ENCODE measurements around the gene KRTAP5-10.
"Not testable (repeated sequence)": the region's sequence is repeated elsewhere in the genome, so short reads cannot be mapped to it uniquely, and the experiment has no call there.

Gene KRTAP5-10

GRCh38 chr11:71572811-71573210 is 7.4 kb downstream of the KRTAP5-10 start:
- Mint-ChIP-seq H3K27ac (no peak overlapping the region), H3K4me3 (no peak overlapping the region), H3K9me3 (no peaks in the 10 kb centered on the region), H3K4me1 (ENCODE audit: low read depth) (no peaks in the 10 kb centered on the region), H3K36me3 (ENCODE audit: low read depth) (no peaks in the 10 kb centered on the region), H3K27me3 (peaks cover 1% of the 10 kb centered on the region)
- intact Hi-C loops (cut with micrococcal nuclease): no loop called here

DNA sequence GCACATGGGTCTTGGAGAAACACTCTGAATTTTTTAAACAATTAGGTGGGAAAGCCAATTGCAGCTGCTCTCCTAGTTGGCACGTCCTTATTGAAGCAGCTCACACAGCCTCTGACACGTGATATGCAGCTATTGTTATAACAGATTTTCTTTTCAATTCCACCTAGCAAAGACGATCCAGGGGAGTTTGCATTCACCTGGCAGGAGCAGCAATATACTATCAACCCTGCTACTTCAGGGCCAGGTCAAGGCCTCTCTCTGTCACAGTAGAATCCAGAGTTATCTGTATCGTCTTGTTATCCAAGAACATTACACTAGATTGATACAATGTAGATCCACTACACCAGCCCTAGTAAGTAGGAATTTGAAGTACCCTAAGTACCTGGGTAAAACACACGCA is 9.1 kb downstream of the KRTAP5-10 start:
- no peaks in the 10 kb centered on the region for H3K4me1 Mint-ChIP-seq (ENCODE audit: low read depth)
- no peak overlapping the region for H3K27ac Mint-ChIP-seq
- no peaks in the 10 kb centered on the region for H3K9me3 Mint-ChIP-seq
- peaks cover 3% of the 10 kb centered on the region for H3K27me3 Mint-ChIP-seq
- intact Hi-C loops (cut with micrococcal nuclease): no loop called here
- no peaks in the 10 kb centered on the region for H3K36me3 Mint-ChIP-seq (ENCODE audit: low read depth)
- no peak overlapping the region for H3K4me3 Mint-ChIP-seq

- H3K27me3 Mint-ChIP-seq: peaks cover 10% of the 10 kb centered on the region
- no peak overlapping the region for H3K27ac Mint-ChIP-seq
- H3K36me3 Mint-ChIP-seq (ENCODE audit: low read depth): no peaks in the 10 kb centered on the region
- no peaks in the 10 kb centered on the region for H3K4me1 Mint-ChIP-seq (ENCODE audit: low read depth)
- no peak overlapping the region for H3K4me3 Mint-ChIP-seq
- intact Hi-C loops (cut with micrococcal nuclease): no loop called here
- H3K9me3 Mint-ChIP-seq: no peaks in the 10 kb centered on the region
Measured at GRCh38 chr11:71575723-71576424, 10.5 kb downstream of the KRTAP5-10 start.

DNA sequence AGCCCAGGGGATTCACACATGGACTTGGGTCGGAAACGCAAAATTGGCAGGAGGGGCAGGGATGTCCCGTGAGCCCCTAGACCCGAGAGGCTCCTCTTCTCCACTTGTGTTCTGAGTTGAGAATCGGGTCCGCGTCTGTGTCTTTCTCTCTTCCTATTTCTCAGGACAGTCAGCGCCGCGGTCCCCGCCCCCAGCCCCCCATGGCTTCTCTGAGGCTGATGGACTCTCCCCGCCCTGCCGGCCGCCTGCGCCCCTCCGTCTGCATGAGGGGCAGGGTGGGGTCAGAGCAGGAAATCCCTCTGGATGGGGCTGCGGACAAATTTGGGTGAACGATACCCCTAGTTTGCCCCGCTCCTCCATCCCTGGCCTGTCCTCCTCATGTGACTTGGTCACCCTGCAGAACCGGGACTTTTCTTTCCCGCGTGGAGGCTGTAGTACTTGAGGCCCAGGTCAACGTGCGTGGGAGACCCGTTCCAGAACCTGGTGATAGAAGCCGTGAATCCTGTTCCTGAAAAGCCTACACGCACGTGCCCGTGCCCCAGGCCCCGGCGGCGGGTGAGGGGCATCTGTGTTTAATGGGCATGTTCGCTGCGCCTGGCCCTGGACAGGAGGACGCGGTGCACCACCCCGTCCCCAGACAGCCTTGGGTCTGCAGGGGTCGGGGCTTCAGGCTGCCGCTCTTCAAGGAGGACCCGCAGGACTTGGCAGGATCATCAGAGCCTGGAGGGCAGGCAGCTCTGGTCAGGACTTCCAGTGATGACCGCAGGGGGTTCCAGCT is 11.5 kb downstream of the KRTAP5-10 start:
- H3K36me3 Mint-ChIP-seq (ENCODE audit: low read depth); H3K4me1 Mint-ChIP-seq (ENCODE audit: low read depth); H3K27ac Mint-ChIP-seq; intact Hi-C loops (cut with micrococcal nuclease); H3K4me3 Mint-ChIP-seq; H3K9me3 Mint-ChIP-seq: not testable (repeated sequence)
- H3K27me3 Mint-ChIP-seq: peaks cover 18% of the 10 kb centered on the region

- intact Hi-C loops (cut with micrococcal nuclease): no loop called here
Measured at GRCh38 chr11:71577469-71578004, 12.2 kb downstream of the KRTAP5-10 start.

GRCh38 chr11:71579513-71579912 is 14.2 kb downstream of the KRTAP5-10 start:
- H3K4me3 Mint-ChIP-seq; H3K36me3 Mint-ChIP-seq (ENCODE audit: low read depth); intact Hi-C loops (cut with micrococcal nuclease); H3K27ac Mint-ChIP-seq; H3K4me1 Mint-ChIP-seq (ENCODE audit: low read depth); H3K9me3 Mint-ChIP-seq: not testable (repeated sequence)
- peaks cover 23% of the 10 kb centered on the region for H3K27me3 Mint-ChIP-seq

More at GRCh38 chr11:71577469-71578004, 12.2 kb downstream of the KRTAP5-10 start:
- no peaks in the 10 kb centered on the region for H3K9me3 Mint-ChIP-seq
- no peak overlapping the region for H3K27ac Mint-ChIP-seq
- no peaks in the 10 kb centered on the region for H3K4me1 Mint-ChIP-seq (ENCODE audit: low read depth)
- H3K4me3 Mint-ChIP-seq: no peak overlapping the region
- H3K27me3 Mint-ChIP-seq: peaks cover 24% of the 10 kb centered on the region
- no peaks in the 10 kb centered on the region for H3K36me3 Mint-ChIP-seq (ENCODE audit: low read depth)

DNA sequence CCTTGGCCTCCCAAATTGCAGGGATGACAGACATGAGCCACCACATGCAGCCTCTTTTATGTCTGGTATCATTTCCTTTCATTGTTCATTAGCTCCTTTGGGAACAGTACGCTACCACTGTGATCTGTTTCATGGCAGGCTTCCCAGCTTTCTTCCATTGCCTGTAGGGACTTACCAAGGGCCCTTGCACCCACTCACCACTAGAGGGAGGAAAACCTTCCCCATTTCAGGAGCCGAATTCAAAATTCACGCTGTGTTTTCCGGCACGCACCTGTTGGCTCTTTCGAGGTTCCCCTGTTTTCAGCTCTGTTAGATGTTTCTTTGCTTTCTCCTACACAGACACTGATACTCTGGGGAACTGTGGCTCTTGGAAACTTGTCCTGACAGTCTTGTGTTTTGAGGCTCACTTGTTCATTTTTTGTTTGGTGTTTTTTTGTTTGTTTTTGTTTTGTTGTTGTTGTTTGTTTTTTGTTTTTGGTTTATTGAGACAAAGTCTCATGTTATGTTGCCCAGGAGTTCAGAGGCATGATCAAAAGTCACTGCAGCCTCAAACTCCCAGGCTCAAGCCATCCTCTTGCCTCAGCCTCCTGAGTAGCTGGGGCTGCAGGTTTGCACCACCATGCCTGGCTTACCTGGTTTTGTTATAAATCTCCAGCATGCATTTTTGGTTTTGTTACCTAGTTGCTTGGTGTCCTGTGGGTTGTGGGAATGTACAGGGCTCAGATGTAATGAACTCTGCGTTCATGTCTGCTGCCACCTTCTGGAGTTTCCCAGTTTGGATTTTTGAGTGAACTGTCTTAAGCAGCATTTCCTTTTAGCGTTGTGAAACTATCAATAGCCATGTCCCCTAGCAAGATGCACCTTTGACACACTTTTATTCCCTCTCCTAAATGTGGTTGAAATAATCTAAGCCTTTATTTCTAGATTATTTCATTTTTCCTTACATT is 15.0 kb downstream of the KRTAP5-10 start:
- Mint-ChIP-seq H3K27me3 (peaks cover 23% of the 10 kb centered on the region), H3K36me3 (ENCODE audit: low read depth) (no peaks in the 10 kb centered on the region), H3K27ac (no peak overlapping the region), H3K4me1 (ENCODE audit: low read depth) (peaks cover 5% of the 10 kb centered on the region), H3K9me3 (no peaks in the 10 kb centered on the region), H3K4me3 (no peak overlapping the region)
- intact Hi-C loops (cut with micrococcal nuclease): no loop called here

GRCh38 chr11:71581826-71582225 is 16.5 kb downstream of the KRTAP5-10 start:
- Mint-ChIP-seq H3K9me3 (no peaks in the 10 kb centered on the region), H3K27ac (no peak overlapping the region), H3K4me3 (no peak overlapping the region), H3K27me3 (peaks cover 25% of the 10 kb centered on the region), H3K36me3 (ENCODE audit: low read depth) (no peaks in the 10 kb centered on the region), H3K4me1 (ENCODE audit: low read depth) (peaks cover 5% of the 10 kb centered on the region)
- intact Hi-C loops (cut with micrococcal nuclease): no loop called here

DNA sequence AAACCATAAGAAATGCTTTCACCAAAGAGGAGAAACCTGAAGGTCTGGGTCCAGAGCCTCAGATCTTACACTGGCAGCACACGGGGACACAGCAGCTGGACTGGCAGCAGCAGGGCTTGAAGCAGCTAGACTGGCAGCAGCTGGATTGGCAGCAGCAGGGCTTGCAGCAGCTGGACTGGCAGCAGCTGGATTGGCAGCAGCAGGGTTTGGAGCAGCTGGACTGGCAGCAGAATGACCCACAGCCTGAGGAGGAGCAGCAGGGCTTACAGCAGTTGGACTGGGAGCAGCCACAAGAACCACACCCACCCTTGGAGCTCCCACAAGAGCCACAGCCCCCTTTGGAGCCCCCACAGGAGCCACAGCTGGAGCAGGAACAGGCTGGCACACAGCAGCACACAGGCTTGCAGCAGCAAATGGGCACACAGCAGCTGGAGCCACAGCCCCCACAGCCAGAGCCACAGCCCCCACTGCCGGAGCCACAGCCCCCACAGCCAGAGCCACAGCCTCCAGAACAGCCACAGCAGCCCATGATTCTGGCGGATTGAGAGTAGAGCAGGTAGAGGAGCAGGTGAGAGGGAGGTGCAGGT is 17.0 kb downstream of the KRTAP5-10 start, which contains the start of gene KRTAP5-11:
KRTAP5-11 (minus strand) TSS at position 567 of the 587 bp plus-strand sequence; CDS start at position 529, 38 bp downstream.
- H3K36me3 Mint-ChIP-seq (ENCODE audit: low read depth): no peaks in the 10 kb centered on the region
- H3K4me3 Mint-ChIP-seq: no peak within 1 kb of the TSS
- peaks cover 5% of the 10 kb centered on the region for H3K4me1 Mint-ChIP-seq (ENCODE audit: low read depth)
- H3K9me3 Mint-ChIP-seq: no peaks in the 10 kb centered on the region
- H3K27ac Mint-ChIP-seq: no peak within 1 kb of the TSS
- intact Hi-C loops (cut with micrococcal nuclease): no loop called here
- H3K27me3 Mint-ChIP-seq: peaks cover 25% of the 10 kb centered on the region

DNA sequence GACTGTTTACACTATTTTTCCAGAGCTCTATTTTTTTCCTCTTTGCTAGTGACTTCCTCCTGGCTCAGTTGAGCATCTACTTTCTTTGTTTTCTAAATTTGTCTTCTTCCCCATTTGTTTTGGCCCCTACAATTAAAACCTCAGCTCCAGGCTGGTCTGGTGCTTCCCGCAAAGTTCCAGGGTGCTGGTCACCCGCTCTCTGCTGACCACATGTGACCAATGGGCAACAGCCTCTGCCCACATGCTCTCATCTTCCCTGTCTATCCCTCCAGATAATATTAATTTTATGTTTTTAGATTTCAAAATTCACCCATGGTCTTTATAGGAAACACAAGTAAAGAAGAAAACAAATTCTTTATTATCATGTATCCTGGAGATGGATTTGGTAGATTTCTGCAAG is 17.6 kb downstream of the KRTAP5-10 start:
- H3K27ac Mint-ChIP-seq; H3K9me3 Mint-ChIP-seq; intact Hi-C loops (cut with micrococcal nuclease); H3K4me1 Mint-ChIP-seq (ENCODE audit: low read depth); H3K36me3 Mint-ChIP-seq (ENCODE audit: low read depth); H3K4me3 Mint-ChIP-seq: not testable (repeated sequence)
- peaks cover 25% of the 10 kb centered on the region for H3K27me3 Mint-ChIP-seq

GRCh38 chr11:71585673-71586072 is 20.3 kb downstream of the KRTAP5-10 start:
- H3K9me3 Mint-ChIP-seq; H3K4me3 Mint-ChIP-seq; intact Hi-C loops (cut with micrococcal nuclease); H3K36me3 Mint-ChIP-seq (ENCODE audit: low read depth); H3K27ac Mint-ChIP-seq; H3K4me1 Mint-ChIP-seq (ENCODE audit: low read depth): not testable (repeated sequence)
- peaks cover 21% of the 10 kb centered on the region for H3K27me3 Mint-ChIP-seq

DNA sequence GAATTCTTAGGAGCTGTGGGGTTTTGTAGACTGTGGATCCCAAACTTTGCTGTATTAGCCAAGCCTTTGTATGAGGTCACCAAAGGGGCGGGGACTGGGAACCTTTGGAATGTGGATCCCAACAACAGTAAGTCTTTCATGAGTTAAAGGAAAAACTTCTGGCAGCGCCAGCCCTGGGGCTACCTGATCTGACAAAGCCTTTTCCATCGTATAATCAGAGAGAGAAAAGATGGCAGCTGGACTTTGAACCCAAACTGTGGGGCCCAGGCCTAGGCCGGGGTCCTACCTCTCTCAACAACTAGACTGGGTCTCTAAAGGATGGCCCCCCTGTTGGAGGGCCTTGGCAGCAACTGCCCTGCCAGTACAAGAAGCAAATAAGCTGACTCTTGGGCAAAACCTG is 23.0 kb downstream of the KRTAP5-10 start:
- H3K4me1 Mint-ChIP-seq (ENCODE audit: low read depth); H3K27ac Mint-ChIP-seq; H3K27me3 Mint-ChIP-seq; H3K9me3 Mint-ChIP-seq; H3K4me3 Mint-ChIP-seq; H3K36me3 Mint-ChIP-seq (ENCODE audit: low read depth); intact Hi-C loops (cut with micrococcal nuclease): not testable (repeated sequence)

DNA sequence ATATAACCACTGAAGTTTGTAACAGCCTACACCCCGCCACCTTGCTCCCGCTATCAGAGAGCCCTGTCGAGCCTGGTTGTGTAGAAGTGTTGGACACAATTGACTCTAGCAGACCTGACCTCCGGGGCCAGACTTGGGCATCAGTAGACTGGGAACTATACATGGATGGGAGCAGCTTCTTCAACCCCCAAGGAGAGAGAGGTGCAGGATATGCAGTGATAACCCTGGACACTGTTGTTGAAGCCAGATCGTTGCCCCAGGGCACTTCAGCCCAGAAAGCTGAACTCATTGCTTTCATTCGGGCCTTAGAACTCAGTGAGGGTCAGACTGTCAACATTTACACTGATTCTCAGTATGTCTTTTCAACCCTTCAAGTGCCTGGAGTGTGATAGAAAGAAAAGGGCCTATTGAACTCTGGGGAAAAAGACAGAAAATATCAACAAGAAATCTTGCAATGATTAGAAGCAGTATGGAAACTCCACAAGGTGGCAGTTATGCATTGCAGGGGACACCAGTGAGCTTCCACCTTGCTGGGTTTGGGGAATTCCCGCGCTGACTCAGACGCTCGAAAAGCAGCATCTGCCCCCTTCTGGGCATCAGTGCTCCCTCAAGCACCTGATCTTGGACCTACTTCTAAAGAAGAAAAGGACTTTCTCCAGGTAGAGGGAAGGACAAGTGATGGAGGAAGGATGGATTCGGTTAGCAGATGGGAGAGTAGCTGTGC is 23.6 kb downstream of the KRTAP5-10 start:
- H3K4me1 Mint-ChIP-seq (ENCODE audit: low read depth); H3K27ac Mint-ChIP-seq; H3K27me3 Mint-ChIP-seq; H3K36me3 Mint-ChIP-seq (ENCODE audit: low read depth); intact Hi-C loops (cut with micrococcal nuclease); H3K4me3 Mint-ChIP-seq; H3K9me3 Mint-ChIP-seq: not testable (repeated sequence)

Data from dendritic cell treated with granulocyte-macrophage colony-stimulating factor and Interleukin-4, amounts not matched to agents 40 ng/mL and 50 ng/mL, for 4 days (primary cell).